Naive thymus-derived CD4-positive, alpha-beta T cell (primary cell): ENCODE measurements around the gene DPYSL4. TPM values are rescaled to one million over a fixed set of nuclear protein-coding genes. Genes with fewer than 3 reads are reported as not detected.
A peak's percentile ranks its signal among the peaks of the same experiment; 100 is the strongest.

Experiments used
- ATAC-seq: fragments of 150-1000 bp; cut with Tn5 transposase; 2 replicates; pipeline ENCODE4 v1.10.0; 2021; ENCODE audit warnings: mild to moderate bottlenecking, moderate library complexity
- CTCF ChIA-PET: fragments of 350-600 bp; sonication (Branson Sonifier 250); formaldehyde crosslinking; loops from one replicate; lab custom pipeline; 2021; ENCODE audit warnings: antibody characterized with exemption; lab: Charles Lee
- POLR2A ChIA-PET: fragments of 350-600 bp; sonication (Branson Sonifier 250); formaldehyde crosslinking; loops from one replicate; lab custom pipeline; 2021; ENCODE audit warnings: antibody characterized with exemption, inconsistent platforms; lab: Charles Lee
- DNase-seq, 9 donors: peaks; one replicate each; pipeline versions ENCODE4 v3.0.0 to v3.0.0-alpha.2; 2020 to 2022; ENCODE audit warnings: mixed read lengths in 1 of 9
- H3K27ac ChIP-seq: one replicate; pipeline ENCODE4 v1.7.0; 2013; ENCODE audit warnings: mild to moderate bottlenecking, low read depth, low read length, moderate library complexity
- H3K27me3 ChIP-seq, 2 donors: one replicate each; pipeline ENCODE4 v1.7.0; 2013; ENCODE audit warnings: low read length in 2 of 2, mild to moderate bottlenecking in 2 of 2, moderate library complexity in 2 of 2; ENCODE audit not compliant: control insufficient read depth in 2 of 2, insufficient read depth in 2 of 2
- H3K36me3 ChIP-seq, 3 experiments: 1 replicate in 2 of 3; 2 replicates in 1 of 3; pipeline ENCODE4 v1.7.0; 2013; ENCODE audit warnings: low read length in 3 of 3, mild to moderate bottlenecking in 3 of 3, moderate library complexity in 1 of 3; ENCODE audit not compliant: insufficient read depth in 3 of 3, control insufficient read depth in 2 of 3
- H3K4me1 ChIP-seq, 2 donors: one replicate each; pipeline ENCODE4 v1.7.0; 2013; ENCODE audit warnings: low read length in 2 of 2, mild to moderate bottlenecking in 2 of 2, moderate library complexity in 1 of 2; ENCODE audit not compliant: control insufficient read depth in 2 of 2, insufficient read depth in 2 of 2
- H3K4me3 ChIP-seq: 2 replicates; pipeline ENCODE4 v1.7.0; 2013; ENCODE audit warnings: mild to moderate bottlenecking, low read length
- H3K9me3 ChIP-seq, 3 experiments: 1 replicate in 2 of 3; 2 replicates in 1 of 3; pipeline ENCODE4 v1.7.0; 2013; ENCODE audit warnings: low read length in 3 of 3; ENCODE audit not compliant: control insufficient read depth in 2 of 3
- H3K27ac Mint-ChIP-seq, 9 donors: one replicate each; pipeline ENCODE4 v1.8.0; 2020 to 2022; ENCODE audit warnings: mixed read lengths in 9 of 9, mild to moderate bottlenecking in 8 of 9, moderate library complexity in 5 of 9, inconsistent platforms in 2 of 9
- H3K27me3 Mint-ChIP-seq, 5 donors: one replicate each; pipeline ENCODE4 v1.8.0; 2021 to 2022; ENCODE audit warnings: mixed read lengths in 5 of 5, mild to moderate bottlenecking in 1 of 5
- H3K36me3 Mint-ChIP-seq, 5 donors: one replicate each; pipeline ENCODE4 v1.8.0; 2020 to 2022; ENCODE audit warnings: mixed read lengths in 5 of 5, mild to moderate bottlenecking in 3 of 5, inconsistent platforms in 1 of 5
- H3K4me1 Mint-ChIP-seq, 7 donors: one replicate each; pipeline ENCODE4 v1.8.0; 2020 to 2022; ENCODE audit warnings: mixed read lengths in 7 of 7, mild to moderate bottlenecking in 3 of 7, inconsistent platforms in 1 of 7
- H3K4me3 Mint-ChIP-seq, 10 donors: one replicate each; pipeline ENCODE4 v1.8.0; 2020 to 2022; ENCODE audit warnings: mild to moderate bottlenecking in 10 of 10, mixed read lengths in 10 of 10, moderate library complexity in 6 of 10, inconsistent platforms in 2 of 10
- H3K9me3 Mint-ChIP-seq, 11 donors: one replicate each; pipeline ENCODE4 v1.8.0; 2020 to 2022; ENCODE audit warnings: mixed read lengths in 11 of 11, mild to moderate bottlenecking in 4 of 11, inconsistent platforms in 1 of 11, moderate library complexity in 1 of 11
- intact Hi-C, 2 donors: fragments of 100-400 bp; cut with micrococcal nuclease; formaldehyde crosslinking; loops; one replicate each; pipeline ENCODE4 v1.15.1; 2023
- polyA plus RNA-seq, 2 donors: library from polyadenylated mRNA; unstranded; fragments of 300-500 nt; fragmentation: Illumina TruSeq; gene quantifications; one replicate each; pipeline ENCODE4 v1.2.3, GENCODE V29; 2021
- total RNA-seq, 6 experiments: library from RNA in 5 of 6; stranded (reverse) in 5 of 6; gene quantifications; 1 replicate in 5 of 6; 2 replicates in 1 of 6; pipeline ENCODE4 v1.2.3 and lab custom pipeline; 2021 to 2026

DPYSL4 gene
- total and polyA plus RNA-seq, 7 experiments from 2014 or later: 0.35 to 60.0 (median 9.4) TPM

GRCh38 chr10:132201111-132201969 is 14.6 kb downstream of the DPYSL4 start:
- ATAC-seq: no peak
- Mint-ChIP-seq H3K4me3 (no peak overlapping the region), H3K9me3 (no peaks in the 10 kb centered on the region), H3K36me3 (peaks cover 0 to 2% (median 0%) of the 10 kb centered on the region in 5 donors), H3K4me1 (peaks cover 0 to 2% (median 0%) of the 10 kb centered on the region in 7 donors), H3K27ac (peak overlapping the region in 1 of 9 donors; percentile 32), H3K27me3 (no peaks in the 10 kb centered on the region)
- peak in 1 of 9 donors; percentile 4 for DNase-seq
- CTCF ChIA-PET: no interaction called here
- H3K27ac ChIP-seq: no peak overlapping the region
- peaks cover 0 to 12% (median 0%) of the 10 kb centered on the region in 3 experiments for H3K36me3 ChIP-seq
- intact Hi-C loops: no loop called here
- no peaks in the 10 kb centered on the region for H3K9me3 ChIP-seq
- H3K4me3 ChIP-seq: no peak overlapping the region
- POLR2A ChIA-PET: no interaction called here
- H3K4me1 ChIP-seq: no peaks in the 10 kb centered on the region
- H3K27me3 ChIP-seq: no peaks in the 10 kb centered on the region

DNA sequence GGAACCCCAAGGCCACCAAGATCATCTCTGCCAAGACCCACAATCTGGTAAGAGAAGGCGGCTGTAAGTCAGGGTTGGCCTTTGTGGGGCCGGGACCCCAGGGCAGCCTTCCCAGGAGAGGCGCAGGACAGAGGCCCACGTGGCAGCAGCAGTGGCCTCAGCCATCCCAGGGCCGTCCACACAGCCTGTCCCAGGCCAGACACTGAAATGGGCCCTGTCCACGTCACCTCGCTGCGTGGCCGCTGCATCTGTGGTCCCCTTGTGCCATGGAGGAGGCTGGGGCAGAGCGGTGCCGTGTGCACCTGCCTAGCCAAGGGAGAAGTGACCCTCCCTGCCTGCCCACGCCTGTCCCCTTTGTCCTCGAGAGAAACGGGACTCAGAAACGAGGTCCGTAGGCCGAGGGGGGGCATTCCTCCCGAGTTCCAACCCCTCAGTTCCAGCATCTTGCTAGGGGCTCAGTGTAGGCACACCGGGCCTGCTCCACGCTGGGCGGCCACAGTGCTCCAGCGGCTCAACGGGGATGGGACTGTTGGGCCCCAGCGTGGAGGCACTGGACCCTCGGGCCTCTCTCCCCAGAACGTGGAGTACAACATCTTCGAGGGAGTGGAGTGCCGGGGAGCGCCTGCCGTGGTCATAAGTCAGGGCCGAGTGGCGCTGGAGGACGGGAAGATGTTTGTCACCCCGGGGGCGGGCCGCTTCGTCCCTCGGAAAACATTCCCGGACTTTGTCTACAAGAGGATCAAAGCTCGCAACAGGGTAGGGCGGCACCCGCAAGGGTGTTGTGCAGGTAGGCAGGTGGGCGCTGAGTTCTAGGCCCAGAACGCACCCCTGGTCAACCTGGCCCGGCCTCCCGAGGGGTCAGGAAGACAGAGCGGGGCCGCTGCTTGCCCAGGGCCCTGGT is 15.6 kb downstream of the DPYSL4 start:
- POLR2A ChIA-PET: no interaction called here
- no peak overlapping the region for H3K4me3 ChIP-seq
- CTCF ChIA-PET: no interaction called here
- no peaks in the 10 kb centered on the region for H3K9me3 Mint-ChIP-seq
- ATAC-seq (no peak), DNase-seq (peak in 1 of 9 donors; percentile 6)
- intact Hi-C loops: no loop called here
- H3K4me1 ChIP-seq: no peaks in the 10 kb centered on the region
- H3K27ac Mint-ChIP-seq: no peak overlapping the region
- H3K9me3 ChIP-seq: no peaks in the 10 kb centered on the region
- no peak overlapping the region for H3K4me3 Mint-ChIP-seq
- H3K27ac ChIP-seq: no peak overlapping the region
- peaks cover 0 to 12% (median 0%) of the 10 kb centered on the region in 3 experiments for H3K36me3 ChIP-seq
- H3K27me3 Mint-ChIP-seq: no peaks in the 10 kb centered on the region
- H3K4me1 Mint-ChIP-seq: peaks cover 0 to 2% (median 0%) of the 10 kb centered on the region in 7 donors
- H3K27me3 ChIP-seq: no peaks in the 10 kb centered on the region
- H3K36me3 Mint-ChIP-seq: peaks cover 0 to 2% (median 0%) of the 10 kb centered on the region in 5 donors

GRCh38 chr10:132203256-132204077 is 16.7 kb downstream of the DPYSL4 start:
- CTCF ChIA-PET: no interaction called here
- peaks cover 0 to 12% (median 0%) of the 10 kb centered on the region in 3 experiments for H3K36me3 ChIP-seq
- no peaks in the 10 kb centered on the region for H3K27me3 ChIP-seq
- H3K36me3 Mint-ChIP-seq: peaks cover 0 to 2% (median 0%) of the 10 kb centered on the region in 5 donors
- H3K27me3 Mint-ChIP-seq: no peaks in the 10 kb centered on the region
- POLR2A ChIA-PET: no interaction called here
- no peak overlapping the region for H3K27ac Mint-ChIP-seq
- DNase-seq: peak in 1 of 9 donors; percentile 6
- H3K9me3 ChIP-seq: no peaks in the 10 kb centered on the region
- H3K4me1 ChIP-seq: no peaks in the 10 kb centered on the region
- no peaks in the 10 kb centered on the region for H3K9me3 Mint-ChIP-seq
- H3K4me1 Mint-ChIP-seq: peaks cover 0 to 2% (median 0%) of the 10 kb centered on the region in 7 donors
- no peak for ATAC-seq
- intact Hi-C loops: no loop called here
- H3K4me3 Mint-ChIP-seq: no peak overlapping the region
- no peak overlapping the region for H3K27ac ChIP-seq
- no peak overlapping the region for H3K4me3 ChIP-seq

DNA sequence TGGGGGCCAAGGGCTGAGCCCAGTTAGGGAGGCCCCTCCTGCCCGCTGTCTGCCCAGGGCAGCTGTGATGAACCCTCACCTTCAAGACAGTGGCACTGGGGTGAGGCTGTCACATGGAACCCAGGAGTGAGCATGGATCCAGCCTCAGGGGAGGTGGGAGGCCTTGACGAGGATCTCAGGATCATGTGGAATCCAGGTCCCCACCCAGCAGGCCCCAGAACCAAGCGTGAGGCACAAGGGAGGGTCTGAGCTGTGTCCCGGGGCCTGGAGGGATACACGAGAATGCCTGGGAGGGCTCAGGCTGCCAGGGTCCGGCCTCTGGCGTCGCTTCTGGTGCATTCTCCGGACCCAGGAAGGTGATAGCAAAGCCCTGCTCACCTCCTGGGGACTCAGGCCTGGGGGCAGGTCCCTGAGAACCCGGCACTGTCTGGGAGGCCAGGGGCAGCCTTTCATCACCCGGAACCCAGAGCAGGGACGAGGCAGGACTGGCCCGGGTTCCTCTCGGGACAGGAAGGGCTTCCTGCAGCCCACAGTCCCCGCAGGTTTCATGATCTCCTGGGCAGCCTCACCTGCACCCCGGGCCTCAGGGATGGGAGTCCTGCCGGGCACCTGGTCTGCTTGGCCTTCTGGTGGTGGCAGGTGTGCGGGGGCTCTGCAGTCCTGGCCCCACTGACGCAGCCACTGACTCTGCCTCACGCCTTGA is 17.5 kb downstream of the DPYSL4 start:
- no peaks in the 10 kb centered on the region for H3K9me3 Mint-ChIP-seq
- no peak for ATAC-seq
- peaks cover 0 to 2% (median 0%) of the 10 kb centered on the region in 7 donors for H3K4me1 Mint-ChIP-seq
- Histone ChIP-seq H3K36me3 (peaks cover 0 to 12% (median 0%) of the 10 kb centered on the region in 3 experiments), H3K27me3 (no peaks in the 10 kb centered on the region), H3K27ac (no peak overlapping the region), H3K4me3 (no peak overlapping the region), H3K4me1 (no peaks in the 10 kb centered on the region), H3K9me3 (no peaks in the 10 kb centered on the region)
- H3K36me3 Mint-ChIP-seq: peaks cover 0 to 3% (median 0%) of the 10 kb centered on the region in 5 donors
- no peak overlapping the region for H3K27ac Mint-ChIP-seq
- intact Hi-C loops: no loop called here
- ChIA-PET CTCF (no interaction called here), POLR2A (no interaction called here)
- no peaks in the 10 kb centered on the region for H3K27me3 Mint-ChIP-seq
- H3K4me3 Mint-ChIP-seq: no peak overlapping the region
- DNase-seq: no peak

DNA sequence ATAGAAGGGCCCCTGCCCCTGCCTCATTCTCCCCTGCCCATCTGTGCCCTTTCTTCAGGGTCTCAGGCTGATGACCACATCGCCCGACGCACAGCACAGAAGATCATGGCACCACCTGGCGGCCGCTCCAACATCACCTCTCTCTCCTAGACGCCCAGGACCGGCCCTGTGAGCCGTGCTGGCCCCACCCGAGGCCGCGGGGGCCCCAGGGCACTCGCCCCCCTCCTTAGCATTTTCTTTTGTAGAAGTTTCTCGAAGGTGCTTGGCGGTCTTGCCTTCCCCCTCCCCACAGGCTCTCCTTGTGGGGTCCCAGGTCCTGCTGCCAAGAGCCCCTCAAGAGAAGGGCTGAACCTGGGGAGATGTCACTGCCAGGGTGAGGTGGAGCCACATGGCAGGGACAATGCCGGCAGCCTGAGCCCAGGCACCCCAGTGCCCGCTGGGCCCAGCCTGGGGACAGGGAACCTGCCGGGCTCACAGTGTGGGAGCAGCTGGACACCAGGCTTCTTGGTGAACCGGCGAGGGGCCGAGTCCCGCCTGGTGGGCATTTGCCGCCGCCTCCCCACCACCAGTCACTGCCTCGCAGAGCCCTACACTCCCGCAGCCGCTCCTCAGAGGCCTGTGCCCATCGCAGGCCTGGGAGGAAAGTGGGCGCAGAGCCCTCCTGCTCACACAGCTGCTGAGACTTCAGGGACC is 18.2 kb downstream of the DPYSL4 start:
- Mint-ChIP-seq H3K4me3 (no peak overlapping the region), H3K36me3 (peaks cover 0 to 4% (median 2%) of the 10 kb centered on the region in 5 donors), H3K27ac (no peak overlapping the region), H3K9me3 (no peaks in the 10 kb centered on the region), H3K4me1 (peaks cover 0 to 2% (median 0%) of the 10 kb centered on the region in 7 donors), H3K27me3 (no peaks in the 10 kb centered on the region)
- H3K4me1 ChIP-seq: no peaks in the 10 kb centered on the region
- no peak for DNase-seq
- H3K27ac ChIP-seq: no peak overlapping the region
- H3K36me3 ChIP-seq: peaks cover 0 to 12% (median 0%) of the 10 kb centered on the region in 3 experiments
- ChIA-PET CTCF (no interaction called here), POLR2A (no interaction called here)
- H3K27me3 ChIP-seq: no peaks in the 10 kb centered on the region
- no peaks in the 10 kb centered on the region for H3K9me3 ChIP-seq
- no peak for ATAC-seq
- H3K4me3 ChIP-seq: no peak overlapping the region
- intact Hi-C loops: no loop called here
